Measurements from ENCODE around the gene LAMB3. TPM values are rescaled to one million over a fixed set of nuclear protein-coding genes. Genes with fewer than 3 reads are reported as not detected.

LAMB3 gene
- total RNA-seq, 1 experiment from 2014 or later, result 70.2 TPM

GRCh38 chr1:209595028-209595427 is 57.2 kb downstream of the LAMB3 start:
- CTCF ChIA-PET, result no interaction called here
- TF ChIP-seq CBX3 (IDR thresholded peaks at IDR 0.05; ENCODE audit: low read depth), result no peak
- no peak for TF ChIP-seq ZNF274 (IDR thresholded peaks at IDR 0.05; ENCODE audit: low read depth, low read length)
- TF ChIP-seq SRF (IDR thresholded peaks at IDR 0.05; ENCODE audit: low read depth), result no peak
- TF ChIP-seq ELF1 (IDR thresholded peaks at IDR 0.05; ENCODE audit: borderline replicate concordance, low read depth), result no peak
- no peak for TF ChIP-seq CTCF (IDR thresholded peaks at IDR 0.05 in 2 of 3, conservative IDR thresholded peaks at IDR 0.05 in 1 of 3; ENCODE audit: borderline replicate concordance in 1 of 3, insufficient read depth in 1 of 3, low read depth in 2 of 3, low read length in 2 of 3)
- TF ChIP-seq ZFX (IDR thresholded peaks at IDR 0.05), result no peak
- TF ChIP-seq POLR2AphosphoS5 (IDR thresholded peaks at IDR 0.05; ENCODE audit: low read depth, low read length), result no peak
- no peak for TF ChIP-seq EZH2 (IDR thresholded peaks at IDR 0.05)
- intact Hi-C loops (cut with micrococcal nuclease), result no loop called here

GRCh38 chr1:209594440-209594839 is 57.8 kb downstream of the LAMB3 start:
- CTCF ChIA-PET, result interaction anchor here (1.2 kb wide), 1 partner anchor 18 kb away, joined by 3 read pairs; no protein-coding TSS in a partner anchor
- no peak overlapping the region for H2AFZ ChIP-seq (ENCODE audit: low read depth, low read length, poor library complexity, severe bottlenecking)
- no peaks in the 10 kb centered on the region; the same call in 1 of the 2 replicates for H3K27me3 ChIP-seq (ENCODE audit: insufficient read depth, low read length)
- no peaks in the 10 kb centered on the region for H3K9me2 ChIP-seq (ENCODE audit: insufficient read depth)
- H4K20me1 ChIP-seq (ENCODE audit: insufficient read depth), result no peaks in the 10 kb centered on the region
- RAD21 ChIA-PET (ENCODE audit: low non-redundant PET in 1 of 2, low total read pairs in 2 of 2, uncharacterized antibody in 2 of 2, unreplicated experiment in 2 of 2), result no interaction called here
- ATAC-seq (no peak), DNase-seq (ENCODE audit: low read depth, low spot score) (no peak)
- no peaks in the 10 kb centered on the region for H3K36me3 ChIP-seq (ENCODE audit: control insufficient read depth in 1 of 2, insufficient read depth in 2 of 2, low read length in 2 of 2)
- no peak overlapping the region for H3K4me3 ChIP-seq (replicated peaks in 1 of 2; ENCODE audit: low read depth in 1 of 2, low read length in 2 of 2)
- H3K27ac ChIP-seq (ENCODE audit: low read depth, low read length), result no peak overlapping the region
- H3K4me1 ChIP-seq (ENCODE audit: control insufficient read depth in 1 of 2, insufficient read depth in 2 of 2, low read length in 2 of 2), result no peaks in the 10 kb centered on the region
- intact Hi-C loops (cut with micrococcal nuclease), result no loop called here
- no peaks in the 10 kb centered on the region for H3K9me3 ChIP-seq (ENCODE audit: control insufficient read depth in 1 of 2, insufficient read depth in 1 of 2, low read depth in 1 of 2, low read length in 2 of 2)
- no peak overlapping the region for H3K4me2 ChIP-seq (ENCODE audit: low read length)
- H3K79me2 ChIP-seq (ENCODE audit: insufficient read depth, low read length), result no peaks in the 10 kb centered on the region
- H3K9ac ChIP-seq (ENCODE audit: low read length), result no peak overlapping the region
- no TSS peak for BruUV-seq (replicated peaks)
- POLR2A ChIA-PET, result no interaction called here
- no peak for TF ChIP-seq ATF3 (IDR thresholded peaks at IDR 0.05)
- TF ChIP-seq RAD21 (IDR thresholded peaks at IDR 0.05; ENCODE audit: low read depth), result no peak
- no peak for TF ChIP-seq JUND (IDR thresholded peaks at IDR 0.05)
- TF ChIP-seq YY1 (IDR thresholded peaks at IDR 0.05; ENCODE audit: extremely low read depth, insufficient replicate concordance, low read depth, low read length), result no peak
- no peak for TF ChIP-seq TCF7L2 (IDR thresholded peaks at IDR 0.05; ENCODE audit: borderline replicate concordance, extremely low read depth, insufficient read depth, insufficient read length)
- no peak for TF ChIP-seq POLR2A (IDR thresholded peaks at IDR 0.05; ENCODE audit: borderline replicate concordance, extremely low read depth, insufficient read depth, insufficient read length)
- no peak for TF ChIP-seq SRF (IDR thresholded peaks at IDR 0.05; ENCODE audit: low read depth)
- no peak for TF ChIP-seq CBX3 (IDR thresholded peaks at IDR 0.05; ENCODE audit: low read depth)
- no peak for TF ChIP-seq ZNF274 (IDR thresholded peaks at IDR 0.05; ENCODE audit: low read depth, low read length)
- no peak for TF ChIP-seq SP1 (IDR thresholded peaks at IDR 0.05; ENCODE audit: low read depth)
- TF ChIP-seq ZBTB33 (IDR thresholded peaks at IDR 0.05; ENCODE audit: extremely low read depth, insufficient replicate concordance, low read length), result no peak
- no peak for TF ChIP-seq SIN3A (IDR thresholded peaks at IDR 0.05; ENCODE audit: low read depth)
- no peak for TF ChIP-seq MAX (IDR thresholded peaks at IDR 0.05)
- TF ChIP-seq POLR2AphosphoS5 (IDR thresholded peaks at IDR 0.05; ENCODE audit: low read depth, low read length), result no peak

More at GRCh38 chr1:209595028-209595427, 57.2 kb downstream of the LAMB3 start:
- ATAC-seq, result no peak
- Histone ChIP-seq H3K9me3 (ENCODE audit: control insufficient read depth in 1 of 2, insufficient read depth in 1 of 2, low read depth in 1 of 2, low read length in 2 of 2) (no peaks in the 10 kb centered on the region), H3K9ac (ENCODE audit: low read length) (no peak overlapping the region), H3K79me2 (ENCODE audit: insufficient read depth, low read length) (no peaks in the 10 kb centered on the region), H3K9me2 (ENCODE audit: insufficient read depth) (no peaks in the 10 kb centered on the region), H2AFZ (ENCODE audit: low read depth, low read length, poor library complexity, severe bottlenecking) (no peak overlapping the region), H3K4me1 (ENCODE audit: control insufficient read depth in 1 of 2, insufficient read depth in 2 of 2, low read length in 2 of 2) (no peaks in the 10 kb centered on the region), H3K36me3 (ENCODE audit: control insufficient read depth in 1 of 2, insufficient read depth in 2 of 2, low read length in 2 of 2) (no peaks in the 10 kb centered on the region), H4K20me1 (ENCODE audit: insufficient read depth) (no peaks in the 10 kb centered on the region), H3K27me3 (ENCODE audit: insufficient read depth, low read length) (no peaks in the 10 kb centered on the region), H3K4me2 (ENCODE audit: low read length) (no peak overlapping the region), H3K27ac (ENCODE audit: low read depth, low read length) (no peak overlapping the region), H3K4me3 (replicated peaks in 1 of 2; ENCODE audit: low read depth in 1 of 2, low read length in 2 of 2) (no peak overlapping the region)
- POLR2A ChIA-PET, result no interaction called here
- no peak for DNase-seq (ENCODE audit: low read depth, low spot score)
- RAD21 ChIA-PET (ENCODE audit: low non-redundant PET in 1 of 2, low total read pairs in 2 of 2, uncharacterized antibody in 2 of 2, unreplicated experiment in 2 of 2), result no interaction called here
- BruUV-seq (replicated peaks), result no TSS peak
